CD4-positive, alpha-beta T cell treated with Interleukin-21 for 1 hour (primary cell): Measurements from ENCODE around the gene HCFC1.

Experiments used
- DNase-seq: peaks from one replicate; pipeline ENCODE4 v3.0.0-alpha.2; 2020

HCFC1 gene

GRCh38 chrX:153937056-153937455, 34.6 kb downstream of the HCFC1 start:
- DNase-seq: no peak

GRCh38 chrX:153935326-153935851, 36.2 kb downstream of the HCFC1 start:
- DNase-seq: no peak

- DNase-seq: peak; percentile 74
Observed at GRCh38 chrX:153934762-153935325, 36.8 kb downstream of the HCFC1 start, which contains the start of gene NAA10. NAA10 (minus strand) TSS chrX:153935037; CDS start chrX:153934904, 133 bp downstream.

GRCh38 chrX:153934148-153934761, 37.4 kb downstream of the HCFC1 start:
- DNase-seq: no peak

GRCh38 chrX:153933748-153934147, 37.9 kb downstream of the HCFC1 start:
- no peak for DNase-seq

- no peak for DNase-seq
Observed at GRCh38 chrX:153932220-153932915, 39.2 kb downstream of the HCFC1 start.

GRCh38 chrX:153931748-153932147, 39.9 kb downstream of the HCFC1 start:
- DNase-seq: no peak

GRCh38 chrX:153931151-153931550, 40.5 kb downstream of the HCFC1 start:
- DNase-seq: no peak

- DNase-seq: no peak
Observed at GRCh38 chrX:153930011-153930910, 41.4 kb downstream of the HCFC1 start.

GRCh38 chrX:153929576-153929975, 42.0 kb downstream of the HCFC1 start:
- no peak for DNase-seq

GRCh38 chrX:153928846-153929245, 42.8 kb downstream of the HCFC1 start:
- DNase-seq: no peak

- DNase-seq: peak; percentile 96
Observed at GRCh38 chrX:153927922-153928760, 43.5 kb downstream of the HCFC1 start.

GRCh38 chrX:153927672-153927921, 44.0 kb downstream of the HCFC1 start:
- no peak for DNase-seq

GRCh38 chrX:153926858-153927671, 44.6 kb downstream of the HCFC1 start:
- DNase-seq: peak; percentile 84

- no peak for DNase-seq
Observed at GRCh38 chrX:153926552-153926857, 45.1 kb downstream of the HCFC1 start.

- peak; percentile 49 for DNase-seq
Observed at GRCh38 chrX:153925739-153926551, 45.7 kb downstream of the HCFC1 start, which contains the start of gene ARHGAP4. ARHGAP4 (minus strand) TSS chrX:153926264; CDS start chrX:153926202, 62 bp downstream.

GRCh38 chrX:153925387-153925738, 46.3 kb downstream of the HCFC1 start:
- DNase-seq: no peak

GRCh38 chrX:153924149-153924861, 47.3 kb downstream of the HCFC1 start:
- peak; percentile 60 for DNase-seq

GRCh38 chrX:153922932-153923857, 48.4 kb downstream of the HCFC1 start:
- no peak for DNase-seq
